Keratinocyte (primary cell): ENCODE measurements around the gene PLCZ1. TPM values are rescaled to one million over a fixed set of nuclear protein-coding genes. Genes with fewer than 3 reads are reported as not detected.

Source experiments
- DNase-seq: peaks from one replicate; pipeline ENCODE4 v3.0.0-alpha.2; 2011; ENCODE audit warnings: low read depth, missing footprints, low spot score
- FAIRE-seq: peaks from 2 replicates; lab custom pipeline; 2011; peaks lifted over from hg19 to GRCh38; lab: Jason Lieb, UNC
- H2AFZ ChIP-seq: 2 replicates; pipeline ENCODE4 v1.6.0; 2012; ENCODE audit warnings: low read length, control low read depth, inconsistent platforms; ENCODE audit not compliant: control insufficient read depth
- H3K27ac ChIP-seq: 2 replicates; pipeline ENCODE4 v1.5.1; 2011; ENCODE audit warnings: low read length; ENCODE audit not compliant: control insufficient read depth, insufficient read depth
- H3K27me3 ChIP-seq: 3 replicates; pipeline ENCODE4 v1.6.0; 2011; ENCODE audit warnings: low read length; ENCODE audit not compliant: control insufficient read depth, insufficient read depth; ENCODE audit errors: extremely low read depth
- H3K36me3 ChIP-seq, 2 experiments: 2 replicates in 1 of 2; 3 replicates in 1 of 2; pipeline ENCODE4 v1.5.1; 2011; ENCODE audit warnings: low read length in 2 of 2, mild to moderate bottlenecking in 1 of 2; ENCODE audit not compliant: control insufficient read depth in 2 of 2, insufficient read depth in 2 of 2; ENCODE audit errors: extremely low read depth in 1 of 2
- H3K4me1 ChIP-seq: 3 replicates; pipeline ENCODE4 v1.5.1; 2011; ENCODE audit warnings: low read length; ENCODE audit not compliant: control insufficient read depth, insufficient read depth; ENCODE audit errors: extremely low read depth
- H3K4me2 ChIP-seq: 3 replicates; pipeline ENCODE4 v1.6.0; 2011; ENCODE audit warnings: low read depth, low read length; ENCODE audit not compliant: control insufficient read depth, insufficient read depth; ENCODE audit errors: extremely low read depth
- H3K4me3 ChIP-seq, 3 experiments: fragments of 200-600 bp in 1 of 3; sonication (generic) in 1 of 3; 2 replicates in 2 of 3; 3 replicates in 1 of 3; pipeline ENCODE4 v1.5.1; 2011 to 2016; ENCODE audit warnings: low read length in 3 of 3, mild to moderate bottlenecking in 3 of 3, control low read depth in 2 of 3, inconsistent platforms in 1 of 3, low read depth in 1 of 3, mixed read lengths in 1 of 3, mixed run types in 1 of 3, moderate library complexity in 1 of 3; ENCODE audit not compliant: control insufficient read depth in 2 of 3, insufficient read depth in 2 of 3; ENCODE audit errors: extremely low read depth in 1 of 3
- H3K79me2 ChIP-seq: 2 replicates; pipeline ENCODE4 v1.6.0; 2012; ENCODE audit warnings: low read length; ENCODE audit not compliant: control insufficient read depth, insufficient read depth
- H3K9ac ChIP-seq: 3 replicates; pipeline ENCODE4 v1.6.0; 2011; ENCODE audit warnings: low read length; ENCODE audit not compliant: control insufficient read depth, insufficient read depth; ENCODE audit errors: extremely low read depth
- H3K9me1 ChIP-seq: 3 replicates; pipeline ENCODE4 v1.6.0; 2011; ENCODE audit warnings: low read length; ENCODE audit not compliant: control insufficient read depth, insufficient read depth; ENCODE audit errors: extremely low read depth
- H3K9me3 ChIP-seq: 2 replicates; pipeline ENCODE4 v1.5.1; 2012; ENCODE audit warnings: low read depth, low read length; ENCODE audit not compliant: control insufficient read depth
- H4K20me1 ChIP-seq: 3 replicates; pipeline ENCODE4 v1.6.0; 2011; ENCODE audit warnings: low read length; ENCODE audit not compliant: control insufficient read depth, insufficient read depth; ENCODE audit errors: extremely low read depth
- EZH2 ChIP-seq: IDR thresholded peaks from one replicate; pipeline ENCODE4 v1.6.1; 2012; ENCODE audit warnings: inconsistent platforms, mild to moderate bottlenecking, low read length, moderate library complexity
- dilution Hi-C: fragments of 300-500 bp; cut with MboI; formaldehyde crosslinking; loops from one replicate; pipeline ENCODE4 v1.7.0; 2020; ENCODE audit warnings: low sequenced_read_pairs; ENCODE audit not compliant: extremely low pct_ligation_motif_present
- polyA plus RNA-seq, 5 experiments: library from polyadenylated mRNA; depleted of rRNA in 3 of 5; stranded (reverse) in 3 of 5; stranded (forward) in 1 of 5; unstranded in 1 of 5; fragments of >200 nt; gene quantifications; 1 replicate in 1 of 5; 2 replicates in 3 of 5; 3 replicates in 1 of 5; pipeline versions ENCODE4 v1.2.1 to v1.2.3, GENCODE V29; 2011 to 2012; ENCODE audit warnings: missing spikeins in 2 of 5, low read depth in 1 of 5, low replicate concordance in 1 of 5
- TF ChIP-seq, protein P1 (sequence below), 3 experiments: IDR thresholded peaks in 1 of 3; conservative IDR thresholded peaks in 1 of 3; optimal IDR thresholded peaks in 1 of 3; 2 replicates in 2 of 3; 3 replicates in 1 of 3; pipeline versions ENCODE3 to v1.5.1; 2011; ENCODE audit warnings: low read length in 3 of 3, mild to moderate bottlenecking in 3 of 3, moderate library complexity in 2 of 3, control low read depth in 1 of 3, inconsistent platforms in 1 of 3; ENCODE audit not compliant: insufficient read depth in 2 of 3; ENCODE audit errors: extremely low read depth in 1 of 3

Gene PLCZ1
- polyA plus RNA-seq, 1 donor (not counting 4 experiments of a cell fraction or from before 2014, with no cell fraction given): 0.62 TPM

DNA sequence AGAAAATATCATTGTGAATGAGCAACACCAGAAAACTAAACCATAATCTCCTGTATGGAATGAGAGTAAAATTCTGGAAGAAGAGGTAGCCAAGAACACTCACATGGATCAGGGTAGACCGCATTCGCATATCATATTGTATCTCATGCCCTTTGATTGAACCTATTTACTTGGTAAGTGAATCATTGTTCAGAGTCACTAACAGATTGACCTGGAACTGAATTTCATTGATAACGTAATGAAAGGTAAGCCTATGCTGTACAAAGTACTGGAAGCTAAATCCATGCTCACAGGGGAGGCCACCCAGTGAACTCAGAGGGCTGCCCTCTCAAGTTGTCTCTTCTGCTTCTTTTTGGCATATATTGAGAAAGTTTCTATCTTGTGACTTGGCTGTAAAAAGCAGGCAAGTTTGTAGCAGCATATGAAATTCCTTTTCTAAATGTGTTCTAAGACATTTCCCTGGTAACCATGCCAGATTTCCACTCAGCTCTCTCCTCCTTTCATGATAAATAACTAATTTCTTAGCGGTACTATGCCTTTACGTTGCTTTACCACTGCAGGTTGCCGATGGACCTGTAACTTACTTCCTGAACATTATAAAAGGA lies 91.4 kb downstream of the PLCZ1 start:
- no peaks in the 10 kb centered on the region for H3K36me3 ChIP-seq
- no peaks in the 10 kb centered on the region for H3K4me1 ChIP-seq
- no peak overlapping the region for H3K9ac ChIP-seq
- no peaks in the 10 kb centered on the region for H3K9me1 ChIP-seq
- dilution Hi-C loops: no loop called here
- H3K9me3 ChIP-seq: no peaks in the 10 kb centered on the region
- no peaks in the 10 kb centered on the region for H3K27me3 ChIP-seq
- H3K27ac ChIP-seq: no peak overlapping the region
- no peaks in the 10 kb centered on the region for H3K79me2 ChIP-seq
- DNase-seq (no peak), FAIRE-seq (no peak)
- TF ChIP-seq, protein P1, sequence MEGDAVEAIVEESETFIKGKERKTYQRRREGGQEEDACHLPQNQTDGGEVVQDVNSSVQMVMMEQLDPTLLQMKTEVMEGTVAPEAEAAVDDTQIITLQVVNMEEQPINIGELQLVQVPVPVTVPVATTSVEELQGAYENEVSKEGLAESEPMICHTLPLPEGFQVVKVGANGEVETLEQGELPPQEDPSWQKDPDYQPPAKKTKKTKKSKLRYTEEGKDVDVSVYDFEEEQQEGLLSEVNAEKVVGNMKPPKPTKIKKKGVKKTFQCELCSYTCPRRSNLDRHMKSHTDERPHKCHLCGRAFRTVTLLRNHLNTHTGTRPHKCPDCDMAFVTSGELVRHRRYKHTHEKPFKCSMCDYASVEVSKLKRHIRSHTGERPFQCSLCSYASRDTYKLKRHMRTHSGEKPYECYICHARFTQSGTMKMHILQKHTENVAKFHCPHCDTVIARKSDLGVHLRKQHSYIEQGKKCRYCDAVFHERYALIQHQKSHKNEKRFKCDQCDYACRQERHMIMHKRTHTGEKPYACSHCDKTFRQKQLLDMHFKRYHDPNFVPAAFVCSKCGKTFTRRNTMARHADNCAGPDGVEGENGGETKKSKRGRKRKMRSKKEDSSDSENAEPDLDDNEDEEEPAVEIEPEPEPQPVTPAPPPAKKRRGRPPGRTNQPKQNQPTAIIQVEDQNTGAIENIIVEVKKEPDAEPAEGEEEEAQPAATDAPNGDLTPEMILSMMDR (optimal IDR thresholded peaks at IDR 0.05 in 1 of 3, IDR thresholded peaks at IDR 0.05 in 1 of 3, conservative IDR thresholded peaks at IDR 0.05 in 1 of 3; ENCODE audit: extremely low read depth in 1 of 3, insufficient read depth in 2 of 3, low read length in 3 of 3): no peak
- TF ChIP-seq EZH2: no peak
- H3K4me3 ChIP-seq: no peak overlapping the region
- H4K20me1 ChIP-seq: no peaks in the 10 kb centered on the region
- H3K4me2 ChIP-seq: no peak overlapping the region
- H2AFZ ChIP-seq: no peak overlapping the region

DNA sequence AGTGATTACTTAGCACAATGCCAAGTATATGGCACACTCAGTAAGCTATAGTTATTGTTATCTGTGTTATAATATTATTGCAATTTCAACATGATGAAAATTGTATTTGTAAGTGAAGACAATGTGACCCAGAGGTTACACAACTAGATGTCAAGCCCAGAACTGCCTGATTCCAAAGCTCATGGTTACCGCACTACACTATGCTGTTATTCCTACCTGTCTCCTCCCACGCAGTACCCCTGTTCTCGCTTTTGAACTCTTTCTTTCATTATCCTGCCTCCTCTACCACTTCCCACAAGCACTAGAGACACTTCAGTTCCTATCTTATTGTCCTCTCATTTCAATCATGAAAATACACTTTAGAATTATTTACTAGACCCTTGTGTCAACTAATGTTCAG lies 93.2 kb downstream of the PLCZ1 start:
- no peak overlapping the region for H3K4me3 ChIP-seq

More for the DNA sequence above, 93.2 kb downstream of the PLCZ1 start:
- Histone ChIP-seq H3K36me3 (no peaks in the 10 kb centered on the region), H3K27ac (no peak overlapping the region), H3K9me1 (no peaks in the 10 kb centered on the region), H3K9ac (no peak overlapping the region), H2AFZ (no peak overlapping the region), H3K4me2 (no peak overlapping the region), H3K79me2 (no peaks in the 10 kb centered on the region), H4K20me1 (no peaks in the 10 kb centered on the region), H3K4me1 (no peaks in the 10 kb centered on the region), H3K27me3 (no peaks in the 10 kb centered on the region), H3K9me3 (no peaks in the 10 kb centered on the region)
- TF ChIP-seq, protein P1 (optimal IDR thresholded peaks at IDR 0.05 in 1 of 3, IDR thresholded peaks at IDR 0.05 in 1 of 3, conservative IDR thresholded peaks at IDR 0.05 in 1 of 3; ENCODE audit: extremely low read depth in 1 of 3, insufficient read depth in 2 of 3, low read length in 3 of 3): no peak
- no peak for TF ChIP-seq EZH2
- FAIRE-seq (no peak), DNase-seq (no peak)
- dilution Hi-C loops: no loop called here
